Epithelial cell of umbilical artery (primary cell): Measurements from ENCODE around the gene ZNF583. TPM values are rescaled to one million over a fixed set of nuclear protein-coding genes. Genes with fewer than 3 reads are reported as not detected.

Source experiments
- total RNA-seq: library from RNA; depleted of rRNA; stranded (reverse); fragments of >200 nt; gene quantifications from 2 replicates; pipeline ENCODE4 v1.2.3, GENCODE V29; 2014

Gene ZNF583
- 3.2 and 4.6 TPM in 2 replicates for total RNA-seq

DNA sequence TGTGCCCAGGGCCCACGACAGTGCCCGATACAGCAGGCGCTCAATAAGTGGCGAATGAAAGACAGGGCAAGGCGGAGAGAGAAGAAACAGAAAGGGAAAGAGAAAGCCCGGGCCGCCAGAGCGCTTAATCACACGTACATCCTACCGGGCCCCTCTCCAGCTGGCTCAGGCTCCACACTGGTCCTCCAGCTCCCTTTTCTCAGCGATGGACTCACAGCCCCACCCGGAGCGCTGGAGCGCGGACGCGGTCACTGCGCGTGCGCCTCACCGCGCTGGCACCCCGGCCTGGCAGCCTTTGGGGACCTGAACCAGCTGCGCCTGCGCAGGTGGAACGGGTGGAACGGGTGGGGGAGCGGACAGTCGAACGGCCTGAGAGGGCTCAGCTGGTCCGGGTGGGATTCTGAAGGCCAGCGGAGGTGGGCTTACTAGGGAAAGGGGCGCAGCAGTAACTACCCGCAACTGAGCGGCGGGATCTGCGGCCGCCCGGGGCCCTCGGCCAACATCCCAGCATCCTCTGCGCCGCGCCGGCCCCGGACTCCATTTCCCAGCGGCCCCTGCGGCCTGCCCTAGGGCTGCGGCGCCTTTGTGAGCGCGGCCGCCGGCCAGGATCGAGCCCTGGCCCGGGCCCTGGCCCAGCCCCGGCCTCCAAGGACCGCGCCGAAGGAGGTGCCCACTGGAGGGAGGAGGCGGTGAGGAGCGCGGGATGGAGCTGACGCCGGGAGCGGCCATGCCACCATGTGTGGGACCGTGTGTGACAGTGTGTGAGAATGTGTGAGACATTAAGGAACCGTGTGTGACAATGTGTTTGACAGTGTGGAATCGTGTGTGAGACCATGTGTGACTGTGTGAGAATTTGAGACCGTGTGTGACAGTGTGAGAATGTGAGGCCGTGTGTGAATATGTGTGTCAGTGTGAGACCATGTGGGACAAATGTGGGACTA is at the start of gene ZNF583:
Gene ZNF583, plus strand, starts transcription at position 569 of the 941 bp plus-strand sequence. CDS start 2,783 bp downstream, outside the sequence.

GRCh38 chr19:56393119-56394012 is 10.8 kb upstream of the ZNF583 start, which contains the start of gene ZNF582:
ZNF582 (minus strand) TSS chr19:56393534; CDS start chr19:56391752, 1,782 bp downstream.

Other genes starting within 250 kb of the ZNF583 start
- gene GALP, start 228.3 kb upstream of the ZNF583 start, total RNA-seq = not detected in 2 replicates
- not detected in 2 replicates for gene ZSCAN5B, start 206.5 kb upstream of the ZNF583 start, total RNA-seq
- not detected in 2 replicates for gene ZSCAN5C, start 202.1 kb upstream of the ZNF583 start, total RNA-seq
- gene EDDM13, start 131.6 kb upstream of the ZNF583 start, total RNA-seq = 0.32 and 1.5 TPM in 2 replicates
- gene ZSCAN5A, start 89.5 kb upstream of the ZNF583 start, total RNA-seq = 5.0 and 5.5 TPM in 2 replicates
- 0.91 and 2.6 TPM in 2 replicates for gene ZNF582, start 10.8 kb upstream of the ZNF583 start, total RNA-seq
- gene ZNF667, start 73.0 kb downstream of the ZNF583 start, total RNA-seq = 1.6 and 1.8 TPM in 2 replicates
- 0.97 and 1.1 TPM in 2 replicates for gene ZNF471, start 103.5 kb downstream of the ZNF583 start, total RNA-seq
- 4.6 and 5.2 TPM in 2 replicates for gene ZFP28, start 134.6 kb downstream of the ZNF583 start, total RNA-seq
- 2.3 and 2.7 TPM in 2 replicates for gene ZNF470, start 163.1 kb downstream of the ZNF583 start, total RNA-seq
- gene ZNF71, start 191.0 kb downstream of the ZNF583 start, total RNA-seq = 7.3 and 9.4 TPM in 2 replicates
- 0.32 TPM in 1 of 2 replicates, not detected in the other for gene SMIM17, start 238.8 kb downstream of the ZNF583 start, total RNA-seq